Osteoblast (primary cell): ENCODE data around the gene HSD17B3. TPM values are rescaled to one million over a fixed set of nuclear protein-coding genes. Genes with fewer than 3 reads are reported as not detected.

Experiments used
- DNase-seq: peaks from one replicate; pipeline ENCODE4 v3.0.0; 2011; ENCODE audit warnings: low spot score, mixed read lengths; ENCODE audit not compliant: insufficient read length; ENCODE audit errors: missing footprints
- H2AFZ ChIP-seq: 2 replicates; pipeline ENCODE4 v1.6.0; 2011; ENCODE audit warnings: mild to moderate bottlenecking, low read length
- H3K27ac ChIP-seq: 2 replicates; pipeline ENCODE4 v1.5.1; 2011; ENCODE audit warnings: mild to moderate bottlenecking, low read depth, low read length, moderate library complexity
- H3K27me3 ChIP-seq: 2 replicates; pipeline ENCODE4 v1.6.0; 2012; ENCODE audit warnings: mild to moderate bottlenecking, control low read depth, inconsistent platforms, low read length, moderate library complexity; ENCODE audit not compliant: insufficient read depth
- H3K36me3 ChIP-seq: 2 replicates; pipeline ENCODE4 v1.5.1; 2011; ENCODE audit warnings: mild to moderate bottlenecking, low read length, control low read depth, moderate library complexity; ENCODE audit not compliant: insufficient read depth
- H3K4me1 ChIP-seq: 2 replicates; pipeline ENCODE4 v1.5.1; 2011; ENCODE audit warnings: mild to moderate bottlenecking, low read length, control low read depth, moderate library complexity; ENCODE audit not compliant: insufficient read depth
- H3K4me2 ChIP-seq: 2 replicates; pipeline ENCODE4 v1.6.0; 2011; ENCODE audit warnings: mild to moderate bottlenecking, low read length; ENCODE audit not compliant: insufficient read depth
- H3K4me3 ChIP-seq: fragments of 200-600 bp; sonication (generic); 3 replicates; pipeline ENCODE4 v1.5.1; 2012; ENCODE audit warnings: mild to moderate bottlenecking, low read length, inconsistent platforms; ENCODE audit not compliant: insufficient read depth
- H3K79me2 ChIP-seq: 2 replicates; pipeline ENCODE4 v1.6.0; 2012; ENCODE audit warnings: mild to moderate bottlenecking, low read length, control low read depth, inconsistent platforms; ENCODE audit not compliant: insufficient read depth
- H3K9me3 ChIP-seq: 2 replicates; pipeline ENCODE4 v1.5.1; 2011; ENCODE audit warnings: low read depth, low read length, control low read depth
- H4K20me1 ChIP-seq: 2 replicates; pipeline ENCODE4 v1.6.0; 2012; ENCODE audit warnings: mild to moderate bottlenecking, low read length, control low read depth; ENCODE audit not compliant: insufficient read depth
- CTCF ChIP-seq: IDR thresholded peaks from 2 replicates; pipeline ENCODE4 v1.5.1; 2011; ENCODE audit warnings: mild to moderate bottlenecking, low read depth, low read length, moderate library complexity; ENCODE audit errors: extremely low read depth
- total RNA-seq: library from RNA; depleted of rRNA; stranded (reverse); fragments of >200 nt; gene quantifications from 2 replicates; pipeline ENCODE4 v1.2.3, GENCODE V29; 2012

Gene HSD17B3
- total RNA-seq, 1 donor: under 0.01 TPM

DNA sequence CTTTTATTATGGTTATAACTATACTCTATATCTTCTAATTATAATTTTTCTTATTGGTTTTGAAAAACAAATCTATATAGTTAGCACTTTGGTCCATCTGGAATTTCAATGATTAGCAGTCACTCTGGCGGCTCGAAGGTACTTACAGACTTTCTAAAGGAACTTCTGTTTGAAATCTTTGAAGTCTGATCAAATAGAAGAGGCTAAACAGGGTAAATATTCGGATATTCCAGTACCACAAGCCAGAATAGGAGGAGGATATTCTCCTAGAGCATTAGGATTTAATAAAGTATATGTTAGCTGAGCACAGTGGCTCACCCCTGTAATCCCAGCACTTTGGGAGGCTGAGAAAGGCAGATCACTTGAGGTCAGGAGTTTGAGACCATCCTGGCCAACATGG lies 38.7 kb upstream of the HSD17B3 start:
- peaks cover 7% of the 10 kb centered on the region for H3K36me3 ChIP-seq
- no peaks in the 10 kb centered on the region for H3K27me3 ChIP-seq
- H3K9me3 ChIP-seq: no peaks in the 10 kb centered on the region
- no peak overlapping the region for H3K27ac ChIP-seq
- no peak for DNase-seq
- H3K4me3 ChIP-seq: no peak overlapping the region
- H3K79me2 ChIP-seq: no peaks in the 10 kb centered on the region
- no peak for TF ChIP-seq CTCF
- H3K4me1 ChIP-seq: peaks cover 23% of the 10 kb centered on the region
- no peak overlapping the region for H2AFZ ChIP-seq
- H4K20me1 ChIP-seq: no peaks in the 10 kb centered on the region
- H3K4me2 ChIP-seq: no peak overlapping the region

- Histone ChIP-seq H3K4me1 (peaks cover 11% of the 10 kb centered on the region), H2AFZ (no peak overlapping the region), H4K20me1 (no peaks in the 10 kb centered on the region), H3K27ac (no peak overlapping the region), H3K4me3 (no peak overlapping the region), H3K4me2 (no peak overlapping the region), H3K27me3 (no peaks in the 10 kb centered on the region), H3K36me3 (peaks cover 7% of the 10 kb centered on the region), H3K9me3 (no peaks in the 10 kb centered on the region), H3K79me2 (no peaks in the 10 kb centered on the region)
- DNase-seq: no peak
- no peak for TF ChIP-seq CTCF
Measured at GRCh38 chr9:96338299-96338698, 36.3 kb upstream of the HSD17B3 start.

- DNase-seq: no peak
- no peaks in the 10 kb centered on the region for H4K20me1 ChIP-seq
- H2AFZ ChIP-seq: no peak overlapping the region
- TF ChIP-seq CTCF: no peak
- H3K27ac ChIP-seq: no peak overlapping the region
- no peak overlapping the region for H3K4me3 ChIP-seq
- no peaks in the 10 kb centered on the region for H3K9me3 ChIP-seq
- H3K79me2 ChIP-seq: no peaks in the 10 kb centered on the region
- H3K36me3 ChIP-seq: no peaks in the 10 kb centered on the region
- no peak overlapping the region for H3K4me2 ChIP-seq
- H3K27me3 ChIP-seq: no peaks in the 10 kb centered on the region
- no peaks in the 10 kb centered on the region for H3K4me1 ChIP-seq
Measured at GRCh38 chr9:96333958-96334357, 32.0 kb upstream of the HSD17B3 start.

DNA sequence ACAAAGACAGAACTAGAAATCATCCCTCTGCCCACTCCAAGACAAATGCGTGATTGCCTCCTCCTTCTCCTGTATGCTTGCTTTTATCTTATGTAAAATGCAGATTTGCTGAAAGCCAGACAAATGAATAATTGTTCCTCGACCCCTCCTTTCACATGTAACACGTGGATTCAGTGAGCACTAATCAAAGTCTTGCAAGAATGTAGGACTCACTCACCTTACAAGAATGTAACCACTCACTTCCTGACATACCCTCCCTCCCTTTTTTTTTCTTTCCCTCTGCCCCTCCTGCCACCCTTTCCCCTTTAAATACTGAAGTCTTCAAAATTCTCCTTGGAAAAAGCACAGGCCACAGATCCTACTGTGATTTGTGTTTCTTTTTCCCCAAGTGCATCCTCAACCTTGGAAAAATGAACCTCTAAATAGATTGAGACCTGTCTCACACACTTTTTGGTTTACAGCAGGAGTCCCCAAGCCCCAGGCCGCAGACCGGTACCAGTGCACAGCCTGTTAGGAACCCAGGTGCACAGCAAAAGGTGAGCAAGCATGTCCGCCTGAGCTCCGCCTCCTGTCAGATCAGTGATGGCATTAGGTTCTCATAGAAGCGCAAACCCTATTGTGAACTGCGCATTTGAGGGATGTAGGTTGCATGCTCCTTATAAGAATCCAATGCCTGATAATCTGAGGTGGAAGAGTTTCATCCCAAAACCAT lies 29.4 kb upstream of the HSD17B3 start:
- Histone ChIP-seq H3K4me3 (no peak overlapping the region), H3K9me3 (no peaks in the 10 kb centered on the region), H3K27ac (no peak overlapping the region), H2AFZ (no peak overlapping the region), H4K20me1 (peaks cover 2% of the 10 kb centered on the region), H3K36me3 (no peaks in the 10 kb centered on the region), H3K27me3 (no peaks in the 10 kb centered on the region), H3K4me2 (no peak overlapping the region), H3K4me1 (no peaks in the 10 kb centered on the region), H3K79me2 (no peaks in the 10 kb centered on the region)
- no peak for TF ChIP-seq CTCF
- no peak for DNase-seq
